NCI-H1436 (cell line): ENCODE results near the gene WARS2.

Experiments
- DNase-seq: peaks from one replicate; lab custom pipeline; 2025; lab: John Stamatoyannopoulos, UW

WARS2 gene

DNA sequence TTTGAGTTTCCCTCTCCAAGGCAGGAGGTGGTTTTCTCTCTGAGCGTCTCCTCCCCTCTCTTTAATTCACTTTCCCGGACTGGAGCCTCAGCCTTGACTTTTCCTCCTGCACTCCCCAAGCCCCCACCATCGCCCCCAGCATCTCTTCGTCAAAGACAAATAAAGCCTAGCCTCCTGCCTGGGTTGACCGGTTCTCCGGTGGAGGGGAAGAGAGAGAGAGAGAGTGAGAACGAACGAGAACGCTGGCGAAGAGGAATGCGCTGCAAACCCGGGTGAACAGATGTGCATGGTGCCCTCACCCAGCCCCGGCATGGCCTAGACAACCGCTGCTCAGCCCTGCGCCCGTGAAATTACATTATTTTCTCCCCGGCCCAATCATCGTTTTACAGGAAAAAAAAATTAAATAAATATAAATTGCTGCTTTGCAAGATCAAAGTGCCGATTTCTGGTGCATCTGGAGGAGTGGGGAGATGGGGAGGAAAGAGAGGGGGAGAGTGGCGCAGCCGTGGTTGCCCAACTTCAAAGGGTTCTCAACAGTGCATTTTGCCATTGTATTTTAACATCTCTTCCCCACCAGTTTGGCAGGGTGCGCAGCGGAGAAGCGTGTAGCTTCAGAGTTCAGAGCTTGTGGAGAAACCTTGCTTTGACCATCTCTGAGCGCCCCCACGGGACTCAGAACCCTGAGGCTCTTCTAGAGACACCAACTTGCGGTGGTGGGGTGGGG is 140.9 kb downstream of the WARS2 start:
- no peak for DNase-seq

DNA sequence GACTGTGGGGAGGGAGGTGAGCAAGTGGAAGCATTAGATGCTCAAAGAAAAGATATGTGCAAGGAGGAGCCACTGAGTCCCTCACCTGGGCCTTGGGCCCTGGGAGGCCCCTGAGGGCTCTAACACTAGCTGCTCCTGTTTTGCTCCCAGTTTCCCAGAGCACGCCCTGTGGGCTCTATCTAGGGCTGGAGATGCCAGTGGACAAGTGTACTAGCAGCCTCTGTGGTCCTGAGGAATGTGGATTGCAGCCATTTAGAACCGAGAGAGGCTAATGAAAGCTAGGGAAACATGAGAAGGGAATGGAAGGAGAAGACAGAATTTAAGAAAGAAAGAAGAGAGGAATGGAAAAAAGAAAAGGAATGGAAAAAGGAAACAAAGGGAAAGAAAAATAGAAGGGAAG is 142.3 kb downstream of the WARS2 start:
- no peak for DNase-seq

DNA sequence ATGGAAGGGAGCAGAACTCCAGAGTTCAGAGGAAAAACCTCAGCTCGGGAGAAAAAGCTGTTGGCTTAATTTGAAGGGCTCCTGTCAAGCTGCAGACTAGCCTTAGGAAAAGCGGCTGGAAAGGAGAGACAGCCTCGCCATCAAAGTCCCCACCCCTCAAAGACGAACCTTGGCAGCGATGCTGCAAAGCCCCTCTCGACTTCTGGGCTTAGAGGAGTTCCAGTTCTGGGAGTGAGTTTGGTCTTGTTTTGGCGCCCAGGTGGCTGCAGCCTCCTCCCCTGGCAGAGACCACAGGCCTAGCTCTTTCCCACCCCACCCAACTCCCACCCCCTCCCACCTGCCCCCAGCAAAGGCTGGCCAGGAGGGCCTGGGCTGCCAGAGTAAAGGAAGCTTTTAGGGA is 143.2 kb downstream of the WARS2 start:
- DNase-seq: no peak

DNA sequence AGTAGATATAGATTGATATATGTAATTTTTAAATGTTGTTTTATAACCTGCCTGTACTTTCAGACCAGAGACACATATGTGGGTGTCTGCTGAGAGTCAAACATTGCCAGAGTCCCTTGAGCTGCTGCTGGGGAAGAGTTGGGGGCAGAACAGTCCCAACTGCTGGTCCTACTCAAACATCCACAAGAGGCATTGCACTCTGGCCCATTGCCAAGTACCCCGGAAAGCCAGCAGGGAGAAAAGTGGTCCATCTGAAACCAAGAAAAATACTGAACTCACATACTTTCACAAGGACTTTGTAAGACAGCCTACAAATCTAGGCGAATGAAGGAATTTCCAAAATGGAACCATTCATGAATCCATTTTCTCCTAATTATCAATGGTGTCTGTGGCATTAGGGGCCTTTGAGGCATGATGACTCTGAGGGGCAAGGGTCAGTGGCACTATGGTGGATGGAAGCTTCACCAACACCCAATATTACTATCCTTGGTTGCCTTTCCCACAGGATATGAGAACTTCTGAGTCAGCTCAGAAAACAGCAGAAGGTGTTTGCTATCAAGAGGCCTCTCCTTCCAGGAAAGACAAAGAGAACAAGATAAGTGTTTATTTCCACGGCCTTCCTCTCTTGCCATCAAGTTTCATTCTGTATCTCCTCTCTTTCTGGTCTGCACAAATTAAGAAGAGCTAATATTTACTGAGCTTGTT is 145.0 kb downstream of the WARS2 start:
- DNase-seq: no peak

DNA sequence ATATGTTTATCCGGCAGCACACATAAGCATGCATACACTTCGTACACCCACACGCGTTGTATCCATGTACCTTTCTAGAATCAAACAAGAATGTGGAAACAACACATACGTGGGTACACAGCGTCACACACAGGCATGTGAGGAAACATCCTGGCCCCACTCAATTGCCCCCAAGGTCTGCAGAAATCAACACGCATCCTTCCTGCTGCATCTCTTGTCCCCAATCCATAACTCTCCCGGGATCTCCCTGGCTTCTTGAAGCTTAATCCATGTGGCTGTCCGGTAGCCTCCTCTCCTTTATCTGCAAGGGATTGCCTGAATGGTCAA is 146.8 kb downstream of the WARS2 start:
- DNase-seq: no peak

DNA sequence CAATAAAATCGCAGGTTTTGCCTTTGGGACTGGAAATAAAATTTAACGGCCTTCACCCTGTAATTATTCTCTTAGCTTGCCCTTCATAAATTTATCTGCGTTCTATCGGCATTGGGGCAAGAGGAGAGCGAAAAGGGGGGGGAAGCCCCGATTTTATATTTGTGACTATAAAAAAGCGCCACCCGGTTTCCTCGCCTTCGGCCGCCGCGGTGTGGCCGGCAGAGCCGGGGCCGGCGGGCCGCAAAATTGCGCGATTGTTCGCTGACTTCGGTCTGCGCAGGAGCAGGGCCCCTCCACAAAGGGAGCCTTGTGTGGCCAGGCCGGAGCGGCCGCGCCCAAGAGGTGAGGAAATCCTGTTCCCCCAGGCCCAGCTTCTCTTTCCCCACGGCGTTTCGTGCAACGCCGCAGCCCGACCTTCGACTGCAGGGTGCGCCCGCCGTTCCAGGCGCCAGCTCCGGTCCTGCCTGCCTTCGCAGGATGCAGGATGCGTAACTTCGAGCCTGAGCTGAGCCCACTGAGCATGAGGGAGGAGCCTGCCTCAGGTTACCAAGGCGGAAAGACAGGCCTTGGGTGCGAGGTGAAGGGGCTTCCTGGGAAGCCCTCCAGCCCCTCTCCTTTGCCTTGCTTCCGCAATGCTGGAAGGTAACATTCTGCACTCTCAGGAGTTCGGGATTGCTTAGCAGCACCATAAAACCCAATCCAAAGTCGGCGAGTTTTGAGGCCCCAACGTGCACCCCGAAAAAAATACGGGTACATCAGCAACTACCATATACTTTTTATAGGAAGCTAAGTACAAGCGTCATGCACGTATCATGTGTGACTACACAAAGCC is 147.4 kb downstream of the WARS2 start:
- DNase-seq: no peak

DNA sequence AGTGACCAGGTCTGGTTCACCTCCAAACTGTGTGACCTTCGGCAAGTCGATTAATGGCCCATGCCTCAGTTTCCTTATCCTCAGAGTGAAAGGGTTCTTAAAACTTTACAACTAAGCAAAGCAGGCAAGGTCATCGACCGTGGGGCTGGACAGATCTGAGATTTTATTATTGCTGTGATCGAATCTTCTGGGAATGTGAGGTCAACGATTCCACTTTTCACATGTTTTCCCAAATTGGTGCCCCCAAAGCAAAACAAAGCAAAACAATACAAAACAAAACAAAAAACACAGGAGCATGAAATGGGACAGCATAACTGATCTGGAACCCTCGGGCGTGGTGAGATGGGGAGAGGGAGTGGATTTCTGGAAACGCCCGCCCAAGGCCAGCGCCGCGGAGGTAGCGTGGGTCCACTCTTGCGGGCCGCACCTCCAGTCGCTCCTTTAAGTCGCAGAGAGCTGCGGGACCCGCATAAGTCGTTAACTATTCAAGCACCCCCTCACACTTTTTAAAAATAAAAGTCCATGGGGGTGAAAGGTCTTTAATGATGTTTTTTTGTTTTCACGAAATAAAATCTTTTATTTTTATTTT is 148.1 kb downstream of the WARS2 start:
- no peak for DNase-seq

DNA sequence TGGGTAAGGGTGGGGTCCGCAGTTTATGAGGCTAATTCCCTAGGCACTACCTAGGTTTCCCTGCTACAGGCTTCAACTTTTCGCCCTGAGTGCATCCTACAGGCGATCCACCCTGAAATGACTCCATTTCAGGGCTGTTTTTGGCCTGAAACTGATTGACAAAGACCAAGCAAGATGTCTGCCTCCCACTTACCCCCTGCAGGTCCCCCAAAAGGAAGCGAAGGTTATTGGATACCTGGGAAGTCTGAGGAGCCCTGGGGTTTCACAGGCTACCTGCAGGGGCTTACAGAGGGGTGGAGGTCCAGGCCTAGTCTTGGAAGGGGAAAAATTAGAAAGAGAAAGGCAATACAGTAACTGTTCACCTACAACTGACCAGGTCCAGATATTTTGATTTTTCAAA is 149.0 kb downstream of the WARS2 start:
- DNase-seq: no peak

DNA sequence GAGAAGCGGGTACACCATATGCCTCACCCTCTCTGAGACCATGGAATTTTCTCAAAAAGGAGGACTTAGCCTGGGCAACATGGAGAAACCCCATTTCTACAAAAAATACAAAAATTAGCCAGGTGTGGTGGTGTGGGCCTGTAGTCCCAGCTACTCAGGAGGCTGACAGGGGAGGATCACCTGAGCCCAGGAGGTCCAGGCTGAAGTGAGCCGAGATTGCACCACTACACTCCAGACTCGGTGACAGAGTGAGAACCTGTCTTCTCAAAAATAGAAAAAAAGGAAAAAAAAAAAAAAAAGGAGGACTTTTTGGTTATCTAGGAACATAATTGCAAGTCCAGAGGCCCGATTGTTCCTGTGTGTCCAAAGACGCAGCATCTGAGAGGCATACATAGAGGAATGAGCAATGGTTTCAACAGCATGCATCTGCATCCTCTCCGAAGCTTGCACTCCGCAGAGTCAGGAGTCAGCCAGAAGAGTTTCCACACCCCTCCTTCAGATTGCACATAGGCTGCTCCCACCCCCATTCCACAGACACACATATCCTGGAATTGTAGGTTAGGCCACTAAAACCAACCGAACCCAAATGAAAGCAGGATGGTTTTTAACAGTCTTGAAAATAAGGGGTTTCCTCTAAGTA is 149.8 kb downstream of the WARS2 start:
- DNase-seq: no peak

DNA sequence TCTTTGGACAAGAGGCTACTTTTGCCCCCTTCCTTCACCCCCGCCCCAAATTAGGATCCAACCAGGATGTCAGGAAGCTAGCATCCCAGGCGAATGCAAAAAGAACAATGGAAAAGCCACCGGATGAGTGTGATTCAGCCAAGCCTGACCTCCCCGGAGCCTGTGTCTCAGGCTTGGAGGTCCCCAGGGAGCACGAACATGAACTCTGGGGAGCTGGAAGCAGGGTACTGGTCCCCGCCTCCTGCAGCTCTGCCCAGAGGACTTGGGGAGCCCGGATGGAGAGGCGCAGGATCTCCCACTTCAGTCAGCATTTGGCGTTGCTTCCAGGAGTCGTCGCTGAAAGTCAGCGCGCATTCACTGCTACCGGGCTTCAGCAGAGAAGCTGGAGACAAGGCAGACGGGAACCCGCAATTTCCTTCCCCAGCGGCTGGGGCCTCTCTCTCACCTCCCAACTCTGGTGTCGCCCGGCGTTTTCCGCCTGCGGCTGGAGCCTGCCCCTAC is 150.5 kb downstream of the WARS2 start:
- no peak for DNase-seq

DNA sequence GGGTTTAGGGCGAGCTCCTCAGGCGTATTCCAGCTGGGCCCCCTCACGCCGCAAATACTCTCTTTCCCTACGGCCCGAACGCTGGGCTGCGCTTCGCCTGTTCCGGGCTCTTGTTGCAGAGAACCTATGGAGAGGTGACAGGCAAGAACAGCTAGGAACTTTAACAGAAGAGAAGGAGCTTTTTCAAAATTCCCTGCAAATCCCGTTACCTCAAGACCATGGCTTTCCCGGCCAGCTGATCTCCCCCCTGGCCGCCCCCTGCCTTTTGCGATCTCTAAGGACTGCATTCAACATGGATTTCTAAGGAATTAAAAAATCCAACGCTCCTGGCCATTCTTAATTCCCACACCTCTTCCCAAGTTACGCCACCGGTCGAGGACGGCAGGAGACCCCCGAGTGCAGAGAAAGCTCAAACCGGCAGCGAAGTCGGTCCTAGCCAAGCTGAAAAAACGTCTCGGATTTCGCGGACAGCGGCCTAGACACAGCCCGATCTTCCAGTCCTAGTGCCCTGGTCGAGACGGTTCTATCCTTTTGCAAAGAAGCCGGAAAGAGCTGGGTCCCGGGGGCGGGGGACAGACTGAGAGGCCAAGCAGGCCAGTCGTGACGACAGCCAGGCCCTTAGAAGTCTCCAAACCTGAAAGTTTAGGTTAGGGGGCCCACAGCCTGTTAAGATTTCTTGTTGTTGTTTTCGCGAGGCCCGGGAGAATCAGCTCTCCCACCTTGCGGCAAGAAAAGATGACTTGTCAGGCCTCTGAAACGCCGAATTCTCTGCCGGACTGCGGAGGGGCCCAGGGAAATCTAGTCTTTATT is 151.2 kb downstream of the WARS2 start:
- no peak for DNase-seq

DNA sequence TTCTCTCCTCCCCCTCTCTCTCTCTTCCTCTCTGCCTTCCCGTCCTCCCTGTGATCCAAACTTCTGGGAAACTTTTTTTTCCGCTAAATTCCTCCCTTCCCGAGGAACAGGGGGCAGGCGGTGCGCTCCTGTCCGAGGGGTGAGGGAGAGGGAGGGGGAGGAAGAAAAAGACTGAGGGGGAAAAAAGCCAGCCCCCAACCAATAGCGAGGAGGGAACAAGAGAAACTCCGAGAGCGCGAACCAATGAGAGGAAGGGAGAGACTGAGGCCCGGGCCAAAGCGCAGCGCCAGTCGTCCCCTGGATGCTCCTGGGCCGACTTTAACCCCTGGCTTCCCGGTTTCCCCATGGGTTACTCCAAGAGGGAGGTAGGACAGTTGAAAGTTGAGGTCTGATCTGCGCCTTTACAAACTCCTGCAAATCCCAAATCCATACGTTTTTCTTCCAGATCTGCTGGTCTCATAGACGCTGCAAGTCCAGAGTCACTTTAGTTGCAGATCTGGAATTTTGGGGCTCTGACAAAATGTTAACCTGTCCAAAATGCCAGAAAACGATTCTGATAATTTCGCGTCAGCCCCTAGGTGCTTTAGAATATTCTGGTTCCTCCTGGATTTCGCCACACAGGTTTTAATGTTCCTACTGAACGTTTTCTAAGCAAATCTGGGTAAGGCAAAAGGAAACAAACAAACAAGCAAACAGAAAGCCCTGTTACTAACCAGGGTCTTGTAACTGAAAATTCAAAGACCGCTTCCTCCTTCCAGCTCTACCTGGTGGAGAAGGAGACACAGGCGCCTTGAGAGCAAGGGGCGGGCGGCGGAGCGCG is 152.1 kb downstream of the WARS2 start, which contains the start of gene TBX15:
Gene TBX15 (minus strand): TSS at position 158 of the 820 bp plus-strand sequence. CDS start 548 bp downstream, outside the sequence.
- no peak for DNase-seq

DNA sequence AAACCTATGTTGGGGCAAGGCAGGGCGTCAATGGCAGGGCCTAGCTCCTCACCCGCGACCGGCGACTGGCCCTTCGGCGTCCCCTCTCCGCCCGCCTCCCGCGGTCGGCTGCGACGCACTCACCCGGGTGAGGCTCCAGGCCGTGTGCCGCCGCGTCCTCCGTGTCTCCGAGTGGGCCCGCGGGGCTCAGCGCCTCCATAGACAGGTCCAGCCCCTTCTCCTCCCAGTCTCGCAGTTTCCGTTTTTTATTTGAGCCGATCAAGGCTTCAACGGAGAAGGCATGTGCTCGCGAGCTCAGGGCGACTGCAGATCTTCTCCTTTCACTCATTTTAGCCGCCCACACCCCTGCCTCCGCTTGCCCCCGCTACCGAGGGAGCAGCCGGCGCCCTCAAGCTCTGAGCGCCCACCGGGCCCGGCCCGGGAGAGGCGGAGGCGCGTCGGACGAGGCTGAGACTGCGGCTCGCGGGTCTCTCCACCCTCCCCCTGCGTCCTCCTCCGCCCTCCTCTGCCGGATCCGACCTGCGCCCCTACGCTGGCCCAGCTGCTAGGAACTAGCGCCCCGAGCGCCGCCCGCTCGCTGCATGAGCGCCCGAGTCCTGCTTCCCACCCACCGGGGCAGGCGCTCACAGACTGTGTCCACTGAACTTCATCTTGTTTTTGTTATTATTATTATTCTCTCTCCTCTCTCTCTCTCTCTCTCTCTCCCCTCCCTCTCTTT is 152.8 kb downstream of the WARS2 start:
- no peak for DNase-seq

DNA sequence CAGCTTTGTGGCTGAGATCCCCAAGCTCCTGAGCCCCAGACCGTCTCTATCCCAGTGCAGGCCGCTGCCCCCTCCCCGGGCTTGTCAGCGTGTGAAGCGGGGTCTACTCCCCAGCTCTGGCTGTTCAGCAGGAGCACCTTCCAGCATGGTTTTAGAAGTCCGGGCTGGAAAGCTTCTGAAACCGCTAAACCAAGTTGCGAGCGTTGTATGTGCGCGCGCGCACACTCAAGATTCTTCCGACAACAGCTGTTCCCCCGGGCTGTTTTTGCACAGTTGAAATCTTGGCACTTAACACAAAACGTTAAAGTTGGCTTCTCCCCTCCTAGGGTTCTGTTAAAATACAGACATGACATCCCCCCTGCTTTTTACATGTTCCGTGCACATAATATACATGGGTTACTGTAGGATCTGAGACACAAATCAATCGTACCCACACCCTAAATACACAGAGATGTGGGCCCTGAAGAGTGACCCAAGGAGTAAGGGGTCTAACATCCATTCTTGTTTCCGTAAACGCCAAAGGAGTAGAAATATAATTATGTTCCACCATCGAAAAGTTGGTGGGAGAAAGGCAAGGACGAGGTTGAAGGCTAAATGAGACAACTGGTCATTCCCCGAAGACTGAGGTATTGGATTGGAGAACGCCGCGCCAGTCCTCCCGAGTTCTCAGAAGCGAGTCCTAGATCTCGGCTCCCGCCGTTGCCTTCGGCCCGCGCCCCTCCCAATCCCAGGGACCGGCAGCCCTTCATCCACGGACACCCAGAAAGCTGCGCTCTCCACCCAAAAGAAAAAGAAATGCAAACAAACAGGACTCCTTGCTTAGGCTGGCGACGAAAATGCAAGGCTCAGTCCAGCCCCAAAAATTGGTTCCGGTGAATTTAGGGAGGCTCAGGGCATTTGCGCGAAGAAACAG is 153.6 kb downstream of the WARS2 start:
- DNase-seq: no peak

DNA sequence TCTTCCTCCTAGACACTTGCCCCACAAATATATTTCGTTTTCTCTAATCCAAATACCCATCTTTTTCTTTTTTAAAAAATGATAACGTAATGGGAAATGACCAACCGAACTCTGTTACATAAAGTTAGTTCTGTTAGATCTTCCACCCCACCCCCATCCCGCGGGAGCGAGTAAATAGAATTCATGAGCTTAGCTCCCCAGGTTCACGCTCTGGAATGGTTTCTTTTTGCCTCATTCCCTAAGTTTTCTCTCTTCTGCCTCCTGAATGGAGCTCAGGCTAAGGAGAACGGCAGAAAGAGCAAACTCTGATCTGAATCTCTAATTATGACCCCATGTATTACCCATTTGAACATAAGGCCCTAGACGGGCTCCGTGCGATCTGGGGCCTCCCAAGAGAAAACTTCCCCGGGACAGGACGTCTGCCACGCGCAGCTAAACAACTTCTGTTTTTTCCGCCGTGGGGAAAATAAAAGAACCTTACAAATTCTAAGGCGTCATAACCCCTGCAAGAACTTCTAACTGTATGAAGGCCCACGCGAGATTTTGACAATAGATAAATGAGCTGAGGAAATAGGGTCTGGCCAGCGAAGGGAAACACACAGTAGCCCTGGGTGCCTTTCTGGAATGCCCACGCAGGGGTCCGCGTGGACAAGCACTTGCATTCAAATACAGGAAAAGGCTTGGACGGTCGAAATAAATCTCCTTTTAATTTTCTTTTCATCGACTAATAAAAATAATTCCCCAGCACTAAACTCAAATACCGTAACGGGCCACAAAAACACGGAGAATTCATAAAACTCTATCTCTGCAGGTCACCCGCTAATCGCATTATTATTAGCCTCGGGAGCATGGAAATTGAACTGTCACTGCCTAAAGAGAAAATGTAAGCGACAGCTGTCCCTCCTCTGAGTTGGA is 154.6 kb downstream of the WARS2 start:
- DNase-seq: no peak

DNA sequence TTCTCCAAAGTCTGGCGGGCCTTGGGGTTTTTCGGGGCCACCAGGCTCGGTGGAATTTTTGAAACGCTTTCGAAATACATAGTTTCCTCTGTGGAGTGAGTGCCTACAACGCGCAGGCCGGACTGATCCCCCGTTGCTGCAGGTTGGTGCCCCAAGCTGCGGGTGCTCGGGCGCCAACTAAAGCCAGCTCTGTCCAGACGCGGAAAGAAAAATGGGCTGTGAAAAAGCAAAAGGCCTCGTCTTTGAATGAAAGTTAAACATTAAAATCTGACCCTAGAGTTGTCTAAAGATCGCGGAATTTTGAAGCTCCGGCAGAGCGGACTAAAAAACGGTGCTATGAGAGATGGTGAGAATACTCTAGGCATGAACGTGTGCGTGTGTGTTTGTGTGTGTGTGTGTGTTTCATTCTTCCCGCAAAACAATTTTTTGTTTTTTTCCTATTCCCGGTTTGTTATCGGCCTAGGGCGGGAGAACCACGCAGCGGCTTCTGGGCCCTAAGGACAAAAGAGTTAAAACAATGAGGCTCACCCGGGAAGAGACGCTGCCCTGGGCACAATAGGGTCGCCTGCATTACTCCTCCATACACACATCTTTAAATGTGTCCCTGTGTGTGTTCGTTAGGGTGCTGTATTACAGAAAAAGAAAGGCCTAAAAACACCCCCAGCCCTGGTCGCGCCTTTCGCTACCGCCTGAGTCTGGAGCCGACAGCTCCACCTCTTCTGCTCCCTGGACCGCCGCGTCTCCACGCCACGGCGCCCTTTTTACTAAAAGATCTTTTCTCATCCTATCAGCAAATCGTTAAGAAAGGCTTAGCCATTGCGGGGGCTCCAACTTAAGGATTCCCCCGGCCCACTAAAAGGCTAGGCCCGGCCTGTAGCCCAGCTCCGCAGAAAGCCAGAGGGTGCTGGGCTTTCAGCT is 155.5 kb downstream of the WARS2 start:
- no peak for DNase-seq
